HEK293T (cell line): ENCODE data around the gene PRDM11.

ENCODE experiments used
- BHLHE40 ChIP-seq: fragments of 450-650 bp; IDR thresholded peaks from 2 replicates; pipeline ENCODE4 v1.6.1; 2016; ENCODE audit warnings: mild to moderate bottlenecking, moderate library complexity, borderline replicate concordance
- CTBP1 ChIP-seq: fragments of 450-650 bp; IDR thresholded peaks from 2 replicates; pipeline ENCODE4 v1.6.1; 2016; ENCODE audit warnings: borderline replicate concordance
- ELF4 ChIP-seq: fragments of 450-650 bp; IDR thresholded peaks from 2 replicates; pipeline ENCODE4 v1.6.1; 2017; ENCODE audit warnings: antibody characterized with exemption
- FOXA1 ChIP-seq: fragments of 450-650 bp; IDR thresholded peaks from 2 replicates; pipeline ENCODE4 v1.6.1; 2016; ENCODE audit warnings: mild to moderate bottlenecking
- FOXK2 ChIP-seq: fragments of 450-650 bp; IDR thresholded peaks from 2 replicates; pipeline ENCODE4 v1.6.1; 2016; ENCODE audit warnings: mild to moderate bottlenecking
- FOXM1 ChIP-seq: fragments of 450-650 bp; IDR thresholded peaks from 2 replicates; pipeline ENCODE4 v1.6.1; 2017; ENCODE audit warnings: mild to moderate bottlenecking, borderline replicate concordance
- HDGF ChIP-seq: fragments of 450-650 bp; IDR thresholded peaks from 2 replicates; pipeline ENCODE4 v1.6.1; 2017; ENCODE audit warnings: antibody characterized with exemption, borderline replicate concordance
- LEF1 ChIP-seq: fragments of 450-650 bp; IDR thresholded peaks from 2 replicates; pipeline ENCODE4 v1.6.1; 2017; ENCODE audit warnings: mild to moderate bottlenecking, borderline replicate concordance
- NFRKB ChIP-seq: fragments of 450-650 bp; IDR thresholded peaks from 2 replicates; pipeline ENCODE4 v1.6.1; 2016; ENCODE audit warnings: mild to moderate bottlenecking, moderate library complexity
- PKNOX1 ChIP-seq: fragments of 450-650 bp; IDR thresholded peaks from 2 replicates; pipeline ENCODE4 v1.6.1; 2016
- SP1 ChIP-seq: fragments of 450-650 bp; IDR thresholded peaks from 2 replicates; pipeline ENCODE4 v1.6.1; 2017
- SUZ12 ChIP-seq: fragments of 450-650 bp; IDR thresholded peaks from 2 replicates; pipeline ENCODE4 v1.6.1; 2016; ENCODE audit warnings: mild to moderate bottlenecking
- ZNF384 ChIP-seq: fragments of 450-650 bp; IDR thresholded peaks from 2 replicates; pipeline ENCODE4 v1.6.1; 2016

GRCh38 chr11:45156741-45157140 is 10.3 kb downstream of the PRDM11 start:
- TF ChIP-seq SUZ12 (no peak), ZNF384 (no peak), FOXM1 (no peak), BHLHE40 (no peak), PKNOX1 (no peak), ELF4 (no peak), SP1 (no peak), FOXA1 (no peak), HDGF (no peak), LEF1 (no peak), NFRKB (no peak), FOXK2 (no peak), CTBP1 (no peak)
